Measurements from ENCODE around the gene SELENBP1. TPM values are rescaled to one million over a fixed set of nuclear protein-coding genes. Genes with fewer than 3 reads are reported as not detected.

The SELENBP1 gene
- total RNA-seq, 4 donors from 2014 or later: 38.2 to 108 (median 61.6) TPM

DNA sequence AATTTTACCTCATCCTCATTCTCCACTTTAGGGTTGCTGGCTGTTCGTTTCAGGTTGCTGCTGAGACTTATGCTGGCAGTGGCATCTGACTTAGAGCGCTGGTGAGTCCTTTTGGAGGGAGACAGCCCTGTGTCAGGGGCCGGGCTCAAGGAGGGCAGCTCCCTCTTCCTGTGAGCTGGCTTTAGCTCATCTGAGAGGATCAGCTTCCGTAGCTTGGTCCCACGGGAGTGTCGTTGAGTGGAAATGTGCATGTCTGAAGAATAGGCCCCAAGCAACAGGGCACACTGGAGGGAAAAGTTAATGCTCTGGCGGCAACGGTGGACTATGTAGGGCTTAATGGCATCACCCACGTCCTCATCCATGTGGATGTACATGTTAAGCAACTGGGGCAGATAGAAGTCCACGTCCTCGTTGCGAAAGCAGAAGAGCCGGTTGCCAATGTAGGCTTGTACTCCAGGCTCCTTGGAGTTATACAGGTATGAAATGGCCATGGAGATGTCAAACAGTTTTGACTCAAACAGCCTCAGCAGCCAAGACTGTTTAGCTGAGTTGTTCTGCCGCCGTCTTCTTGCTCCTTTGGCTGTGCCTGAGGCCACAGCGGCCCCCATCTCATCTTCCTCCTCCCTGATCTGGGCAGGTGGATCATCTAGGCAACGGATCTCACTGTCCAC, 56.8 kb downstream of the SELENBP1 start:
- Histone ChIP-seq H3K36me3 (no peaks in the 10 kb centered on the region), H3K27me3 (no peaks in the 10 kb centered on the region), H3K4me3 (no peak overlapping the region), H3K9me3 (no peaks in the 10 kb centered on the region), H3K27ac (peak overlapping the region; percentile 88 to 91), H3K4me1 (peaks cover 24 to 34% of the 10 kb centered on the region in 2 donors)
- no peak for DNase-seq
- TF ChIP-seq CTCF (IDR thresholded peaks at IDR 0.05) (no peak), POLR2A (IDR thresholded peaks at IDR 0.05) (no peak)
- intact Hi-C loops (cut with DNase I; ENCODE audit: low total_unique reads): no loop called here

Other genes with a start within 250 kb of the SELENBP1 start
- gene SEMA6C, start 226.1 kb downstream of the SELENBP1 start, total RNA-seq: 10 to 100 TPM in 2 of 4 donors, 1 to 10 TPM in 1, under 1 TPM in 1; 0.88 to 31.3 (median 10.4) TPM
- gene TNFAIP8L2, start 216.1 kb downstream of the SELENBP1 start, total RNA-seq: 10 to 100 TPM in 1 of 4 donors, 1 to 10 TPM in 3; 1.0 to 27.1 (median 3.1) TPM
- gene LYSMD1, start 206.8 kb downstream of the SELENBP1 start, total RNA-seq: 10 to 100 TPM in 2 of 4 donors, 1 to 10 TPM in 2; 6.4 to 32.9 (median 11.1) TPM
- 100 to 1,000 TPM in 1 of 4 donors, 10 to 100 TPM in 2, 1 to 10 TPM in 1; 3.2 to 186 (median 21.3) TPM for gene SCNM1, start 206.6 kb downstream of the SELENBP1 start, total RNA-seq
- gene TMOD4, start 196.7 kb downstream of the SELENBP1 start, total RNA-seq: under 1 TPM in 1 of 4 donors, not detected in 3; 0.26 TPM
- gene VPS72, start 182.5 kb downstream of the SELENBP1 start, total RNA-seq: 10 to 100 TPM; 22.3 to 53.5 (median 32.7) TPM
- gene PIP5K1A, start 174.2 kb downstream of the SELENBP1 start, total RNA-seq: 100 to 1,000 TPM in 2 of 4 donors, 10 to 100 TPM in 2; 66.8 to 240 (median 92.6) TPM
- 100 to 1,000 TPM in 1 of 4 donors, 10 to 100 TPM in 3; 73.5 to 114 (median 89.1) TPM for gene PSMD4, start 118.0 kb downstream of the SELENBP1 start, total RNA-seq
- gene ZNF687, start 90.4 kb downstream of the SELENBP1 start, total RNA-seq: 10 to 100 TPM in 2 of 4 donors, 1 to 10 TPM in 2; 6.4 to 31.9 (median 10.9) TPM
- 100 to 1,000 TPM in 1 of 4 donors, 10 to 100 TPM in 3; 15.9 to 155 (median 44.1) TPM for gene PI4KB, start 45.3 kb downstream of the SELENBP1 start, total RNA-seq
- gene RFX5, start 25.5 kb downstream of the SELENBP1 start, total RNA-seq: 10 to 100 TPM; 22.9 to 66.4 (median 34.1) TPM
- gene PSMB4, start 26.9 kb upstream of the SELENBP1 start, total RNA-seq: 100 to 1,000 TPM; 192 to 336 (median 244) TPM
- gene POGZ, start 86.8 kb upstream of the SELENBP1 start, total RNA-seq: 100 to 1,000 TPM in 1 of 4 donors, 10 to 100 TPM in 3; 34.3 to 191 (median 62.8) TPM
- gene CGN, start 138.7 kb upstream of the SELENBP1 start, total RNA-seq: 1 to 10 TPM in 2 of 4 donors, under 1 TPM in 2; under 0.01 to 7.3 (median 0.85) TPM
- 1 to 10 TPM in 3 of 4 donors, under 1 TPM in 1; 0.29 to 7.3 (median 5.0) TPM for gene TUFT1, start 167.6 kb upstream of the SELENBP1 start, total RNA-seq
- gene SNX27, start 239.3 kb upstream of the SELENBP1 start, total RNA-seq: 10 to 100 TPM; 22.3 to 52.7 (median 42.4) TPM